Measurements from ENCODE around the gene NUMB. TPM values are rescaled to one million over a fixed set of nuclear protein-coding genes. Genes with fewer than 3 reads are reported as not detected.
A peak's percentile ranks its signal among the peaks of the same experiment; 100 is the strongest.

NUMB gene
- total and polyA plus RNA-seq, 2 of the 13 experiments (the other 11 are each of a cell fraction or from before 2014, with no cell fraction given) = 20.3 to 71.1 TPM

GRCh38 chr14:73462048-73462715 is 3.8 kb upstream of the NUMB start (continued):
- TF ChIP-seq SAFB2 (CRISPR knock-in tag; IDR thresholded peaks at IDR 0.05; ENCODE audit: borderline replicate concordance, low read depth) = no peak
- peak; percentile 90 for TF ChIP-seq ZMYM4 (CRISPR knock-in tag; IDR thresholded peaks at IDR 0.05)
- TF ChIP-seq ZSCAN12 (CRISPR knock-in tag; IDR thresholded peaks at IDR 0.05) = no peak
- no peak for TF ChIP-seq ZNF205 (CRISPR knock-in tag; IDR thresholded peaks at IDR 0.05)
- peak; percentile 75 for TF ChIP-seq HNF1B (CRISPR knock-in tag; IDR thresholded peaks at IDR 0.05)
- no peak for TF ChIP-seq PLRG1 (conservative IDR thresholded peaks at IDR 0.05)
- TF ChIP-seq ZNF781 (CRISPR knock-in tag; IDR thresholded peaks at IDR 0.05; ENCODE audit: borderline replicate concordance, not compliant biosample characterization) = no peak
- no peak for TF ChIP-seq ZNF136 (CRISPR knock-in tag; IDR thresholded peaks at IDR 0.05; ENCODE audit: low read depth)
- no peak for TF ChIP-seq FOXP1 (IDR thresholded peaks at IDR 0.05)
- 0 out of 2 replicates have a peak, but pooled peaks have one; percentile 30 for TF ChIP-seq FOXP1 (CRISPR knock-in tag; IDR thresholded peaks at IDR 0.05)
- TF ChIP-seq TARDBP (CRISPR knock-in tag; IDR thresholded peaks at IDR 0.05) = peak; percentile 61; the same call in 1 of the 2 replicates
- TF ChIP-seq ASH2L (IDR thresholded peaks at IDR 0.05; ENCODE audit: insufficient read length, low read depth, low read length) = peak; percentile 80
- peak in 1 of 2 experiments; percentile 84; a peak in 1 of 4 replicates for TF ChIP-seq KLF16 (CRISPR knock-in tag; IDR thresholded peaks at IDR 0.05)
- TF ChIP-seq KAT2B (IDR thresholded peaks at IDR 0.05; ENCODE audit: borderline replicate concordance, low read depth, low read length) = no peak
- no peak for TF ChIP-seq ZBTB7B (CRISPR knock-in tag; IDR thresholded peaks at IDR 0.05)
- peak; percentile 80; the same call in 1 of the 2 replicates for TF ChIP-seq ZNF510 (CRISPR knock-in tag; IDR thresholded peaks at IDR 0.05; ENCODE audit: low read depth)
- TF ChIP-seq ZNF552 (CRISPR knock-in tag; IDR thresholded peaks at IDR 0.05; ENCODE audit: borderline replicate concordance) = 0 out of 2 replicates have a peak, but pooled peaks have one; percentile 30
- TF ChIP-seq ZSCAN21 (CRISPR knock-in tag; IDR thresholded peaks at IDR 0.05; ENCODE audit: borderline replicate concordance) = no peak; the same call in 1 of the 2 replicates
- peak; percentile 49; the same call in 1 of the 2 replicates for TF ChIP-seq ZNF629 (CRISPR knock-in tag; conservative IDR thresholded peaks at IDR 0.05)
- TF ChIP-seq PAWR (CRISPR knock-in tag; IDR thresholded peaks at IDR 0.05; ENCODE audit: borderline replicate concordance) = no peak
- TF ChIP-seq ZNF652 (CRISPR knock-in tag; IDR thresholded peaks at IDR 0.05; ENCODE audit: borderline replicate concordance, low read depth) = no peak; the same call in 1 of the 2 replicates
- TF ChIP-seq PRPF4 (IDR thresholded peaks at IDR 0.05; ENCODE audit: low read depth, low read length, poor library complexity, severe bottlenecking) = no peak
- TF ChIP-seq TFE3 (CRISPR knock-in tag; IDR thresholded peaks at IDR 0.05) = peak; percentile 67
- peak; percentile 76 for TF ChIP-seq ZNF362 (CRISPR knock-in tag; IDR thresholded peaks at IDR 0.05; ENCODE audit: borderline replicate concordance)
- no peak for TF ChIP-seq ZNF343 (CRISPR knock-in tag; IDR thresholded peaks at IDR 0.05)
- TF ChIP-seq ZNF20 (CRISPR knock-in tag; IDR thresholded peaks at IDR 0.05) = no peak
